HG03103 (cell line): Measurements from ENCODE around the gene G0S2.

Experiments used
- ATAC-seq: cut with Tn5 transposase; IDR thresholded peaks from one replicate; pipeline ENCODE4 v1.9.1; 2021; ENCODE audit warnings: low read depth; ENCODE audit not compliant: unreplicated experiment

The G0S2 gene

GRCh38 chr1:209714338-209714737 is 39.1 kb downstream of the G0S2 start:
- no peak for ATAC-seq

DNA sequence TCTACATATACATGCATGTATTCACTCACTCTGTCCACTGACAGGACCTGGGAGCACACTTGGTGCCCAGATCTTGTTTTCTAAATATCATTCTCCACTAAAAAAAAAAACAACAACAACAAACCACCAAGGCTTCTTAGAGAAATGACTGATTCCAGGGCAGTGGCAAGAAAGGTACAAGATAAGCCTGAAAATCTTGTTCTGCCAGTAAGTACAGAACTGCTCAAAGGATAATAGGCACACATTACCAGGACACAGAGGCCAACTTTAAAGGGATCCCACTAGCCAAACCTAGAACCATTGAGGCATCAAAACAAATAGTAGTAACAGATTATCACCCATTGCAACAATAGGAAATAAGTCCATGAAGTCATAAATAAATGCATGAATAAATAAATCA is 40.1 kb downstream of the G0S2 start:
- ATAC-seq = no peak

- ATAC-seq = no peak
Measured at GRCh38 chr1:209717818-209718217, 42.6 kb downstream of the G0S2 start.

GRCh38 chr1:209720326-209720725 is 45.1 kb downstream of the G0S2 start:
- no peak for ATAC-seq

- no peak for ATAC-seq
Measured at GRCh38 chr1:209720826-209721225, 45.6 kb downstream of the G0S2 start.

GRCh38 chr1:209721323-209721722 is 46.1 kb downstream of the G0S2 start:
- no peak for ATAC-seq

GRCh38 chr1:209723265-209723664 is 48.1 kb downstream of the G0S2 start:
- no peak for ATAC-seq

- no peak for ATAC-seq
Measured at GRCh38 chr1:209723756-209724693, 48.8 kb downstream of the G0S2 start.
